GM12878 (cell line): ENCODE data around the gene ZNF891. TPM values are rescaled to one million over a fixed set of nuclear protein-coding genes. Genes with fewer than 3 reads are reported as not detected.

Experiments
- BHLHE40 ChIP-seq, 2 experiments: fragments of 450-650 bp in 1 of 2; IDR thresholded peaks; 2 replicates each; pipeline ENCODE4 v1.6.1; 2011 to 2017; ENCODE audit warnings: low read depth in 2 of 2, borderline replicate concordance in 1 of 2, improper control_type of control experiment in 1 of 2, low read length in 1 of 2, mild to moderate bottlenecking in 1 of 2
- BRCA1 ChIP-seq: IDR thresholded peaks from 2 replicates; pipeline ENCODE4 v1.6.1; 2011; ENCODE audit warnings: low read depth, low read length, improper control_type of control experiment
- CREM ChIP-seq: IDR thresholded peaks from 2 replicates; pipeline ENCODE4 v1.6.1; 2014; ENCODE audit warnings: antibody characterized with exemption, low read depth
- DPF2 ChIP-seq: fragments of 450-650 bp; IDR thresholded peaks from 2 replicates; pipeline ENCODE4 v1.6.1; 2017; ENCODE audit warnings: mild to moderate bottlenecking
- ESRRA ChIP-seq: IDR thresholded peaks from 2 replicates; pipeline ENCODE4 v1.6.1; 2012; ENCODE audit warnings: mild to moderate bottlenecking, low read length, improper control_type of control experiment
- HDGF ChIP-seq: fragments of 450-650 bp; IDR thresholded peaks from 2 replicates; pipeline ENCODE4 v1.6.1; 2016; ENCODE audit warnings: antibody characterized with exemption
- IRF4 ChIP-seq: IDR thresholded peaks from 2 replicates; pipeline ENCODE4 v1.6.1; 2011; ENCODE audit warnings: low read depth, low read length
- IRF5 ChIP-seq: fragments of 450-650 bp; IDR thresholded peaks from 2 replicates; pipeline ENCODE4 v1.6.1; 2017; ENCODE audit warnings: borderline replicate concordance
- KDM1A ChIP-seq: fragments of 200-600 bp; sonication (generic); IDR thresholded peaks from 2 replicates; pipeline ENCODE4 v1.6.1; 2016; ENCODE audit warnings: borderline replicate concordance
- LARP7 ChIP-seq: fragments of 450-650 bp; IDR thresholded peaks from 2 replicates; pipeline ENCODE4 v1.6.1; 2017; ENCODE audit warnings: mild to moderate bottlenecking
- NBN ChIP-seq: fragments of 450-650 bp; IDR thresholded peaks from 2 replicates; pipeline ENCODE4 v1.6.1; 2016
- PBX3 ChIP-seq: IDR thresholded peaks from 2 replicates; pipeline ENCODE4 v1.6.1; 2011; ENCODE audit warnings: mild to moderate bottlenecking, low read depth, low read length, moderate library complexity; ENCODE audit not compliant: insufficient replicate concordance
- PKNOX1 ChIP-seq: fragments of 450-650 bp; IDR thresholded peaks from 2 replicates; pipeline ENCODE4 v1.6.1; 2016; ENCODE audit warnings: mild to moderate bottlenecking
- PML ChIP-seq: IDR thresholded peaks from 2 replicates; pipeline ENCODE4 v1.6.1; 2012; ENCODE audit warnings: low read length, inconsistent platforms
- POLR2AphosphoS5 ChIP-seq: IDR thresholded peaks from 2 replicates; pipeline ENCODE4 v1.6.1; 2011; ENCODE audit warnings: mild to moderate bottlenecking, low read length, inconsistent platforms
- SIX5 ChIP-seq: IDR thresholded peaks from 2 replicates; pipeline ENCODE4 v1.6.1; 2011; ENCODE audit warnings: mild to moderate bottlenecking, low read depth, low read length, moderate library complexity; ENCODE audit not compliant: severe bottlenecking
- SKIL ChIP-seq: fragments of 450-650 bp; IDR thresholded peaks from 2 replicates; pipeline ENCODE4 v1.6.1; 2017; ENCODE audit warnings: mild to moderate bottlenecking, low read depth, inconsistent platforms; ENCODE audit not compliant: poor library complexity, severe bottlenecking
- TAF1 ChIP-seq: IDR thresholded peaks from 2 replicates; pipeline ENCODE4 v1.6.1; 2011; ENCODE audit warnings: mild to moderate bottlenecking, low read depth, low read length, borderline replicate concordance
- TBL1XR1 ChIP-seq: IDR thresholded peaks from 2 replicates; pipeline ENCODE4 v1.6.1; 2012; ENCODE audit warnings: low read depth, low read length, improper control_type of control experiment
- TCF7 ChIP-seq: IDR thresholded peaks from 2 replicates; pipeline ENCODE4 v1.6.1; 2014; ENCODE audit warnings: antibody characterized with exemption, borderline replicate concordance
- ZBTB40 ChIP-seq: fragments of 450-650 bp; IDR thresholded peaks from 2 replicates; pipeline ENCODE4 v1.6.1; 2016; ENCODE audit warnings: mild to moderate bottlenecking, moderate library complexity, borderline replicate concordance
- polyA plus RNA-seq, 11 experiments: library from polyadenylated mRNA; depleted of rRNA in 4 of 11; unstranded in 6 of 11; stranded (reverse) in 5 of 11; fragments of >200 nt; fragmentation: Nextera tagmentation in 4 of 11; fragmentation: Illumina TruSeq in 1 of 11; extraction: Ambion mirVana in 4 of 11; extraction: Trizol in 1 of 11; gene quantifications; 1 replicate in 1 of 11; 2 replicates in 10 of 11; pipeline versions ENCODE4 v1.2.1 to v1.2.3, GENCODE V29; 2011 to 2016; ENCODE audit warnings: inconsistent platforms in 2 of 11, missing spikeins in 2 of 11, low read depth in 1 of 11
- total RNA-seq, 4 experiments: library from RNA; depleted of rRNA in 3 of 4; stranded (reverse); fragments of >200 nt in 3 of 4; fragmentation: Illumina TruSeq in 1 of 4; extraction: Trizol in 1 of 4; gene quantifications; 2 replicates each; pipeline versions ENCODE4 v1.2.1 to v1.2.3, GENCODE V29; 2013 to 2021

ZNF891 gene
- total and polyA plus RNA-seq, 10 of the 15 experiments (the other 5 are each of a cell fraction or from before 2014, with no cell fraction given): 0.20 to 1.1 (median 0.69) TPM

- TF ChIP-seq TBL1XR1 (no peak), IRF5 (no peak), POLR2AphosphoS5 (peak; percentile 96), TAF1 (peak; percentile 45; the same call in 1 of the 2 replicates), LARP7 (peak; percentile 76), PKNOX1 (peak; percentile 41; the same call in 1 of the 2 replicates), BHLHE40 (IDR thresholded peaks at IDR 0.05; ENCODE audit: borderline replicate concordance in 1 of 2, low read depth in 2 of 2, low read length in 1 of 2) (peak; percentile 73 to 86), SIX5 (peak; percentile 86), CREM (peak; percentile 85), KDM1A (no peak), TCF7 (no peak), BRCA1 (no peak), IRF4 (no peak), HDGF (no peak), PML (peak; percentile 38; the same call in 1 of the 2 replicates), NBN (0 out of 2 replicates have a peak, but pooled peaks have one; percentile 27), PBX3 (peak; percentile 1), ESRRA (0 out of 2 replicates have a peak, but pooled peaks have one; percentile 45), DPF2 (no peak; the same call in 1 of the 2 replicates), ZBTB40 (no peak), SKIL (no peak)
Measured at GRCh38 chr12:133130038-133130807, at the start of gene ZNF891, which contains the start of gene ZNF10 (continued).
